NB4 (cell line): ENCODE results near the gene ARHGAP18.

Experiments used
- DNase-seq: peaks from one replicate; pipeline ENCODE4 v3.0.0; 2010; ENCODE audit warnings: low read depth
- H3K4me3 ChIP-seq: one replicate; pipeline ENCODE4 v1.5.1; 2011; ENCODE audit warnings: mild to moderate bottlenecking, low read depth, low read length, moderate library complexity
- CTCF ChIP-seq: IDR thresholded peaks from one replicate; pipeline ENCODE4 v1.5.1; 2012; ENCODE audit warnings: low read depth, low read length
- MYC ChIP-seq: IDR thresholded peaks from 2 replicates; pipeline ENCODE4 v1.6.1; 2011; ENCODE audit warnings: low read depth, low read length
- POLR2A ChIP-seq: IDR thresholded peaks from 2 replicates; pipeline ENCODE4 v1.6.1; 2011; ENCODE audit warnings: mild to moderate bottlenecking; ENCODE audit not compliant: insufficient read length; ENCODE audit errors: extremely low read depth
- TF ChIP-seq, protein P1 (sequence below): IDR thresholded peaks from 2 replicates; pipeline ENCODE4 v1.6.1; 2011; ENCODE audit warnings: low read depth, low read length

ARHGAP18 gene

DNA sequence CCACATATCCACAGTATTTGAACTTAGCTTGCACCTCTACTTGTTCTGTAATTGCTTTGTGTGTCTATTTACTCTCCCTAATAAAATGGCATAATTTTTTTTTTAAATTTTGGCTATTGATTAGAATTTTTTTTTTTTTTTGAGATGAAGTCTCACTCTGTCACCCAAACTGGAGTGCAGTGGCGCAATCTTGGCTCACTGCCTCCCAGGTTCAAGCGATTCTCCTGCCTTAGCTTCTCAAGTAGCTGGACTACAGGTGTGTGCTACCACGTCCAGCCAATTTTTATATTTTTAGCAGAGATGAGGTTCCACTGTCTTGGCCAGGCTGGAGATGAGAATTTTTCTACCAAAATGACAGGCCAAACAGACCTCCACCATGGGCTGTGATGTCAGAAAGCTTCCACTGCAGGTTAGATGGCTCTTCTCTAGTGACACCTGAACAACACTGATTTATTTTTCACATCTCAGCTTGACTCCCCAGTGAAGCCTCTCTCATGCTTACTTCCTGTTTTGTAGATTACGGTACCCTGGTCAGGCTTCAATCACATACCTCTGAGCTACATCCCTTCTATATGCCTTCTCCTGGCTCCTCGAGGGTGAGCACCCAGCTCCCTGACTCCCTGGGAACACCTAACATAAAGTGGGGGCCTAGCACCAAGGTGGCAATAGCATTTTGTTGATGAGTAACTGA, 112.8 kb downstream of the ARHGAP18 start:
- TF ChIP-seq CTCF (no peak), MYC (no peak), POLR2A (no peak)
- TF ChIP-seq, protein P1, sequence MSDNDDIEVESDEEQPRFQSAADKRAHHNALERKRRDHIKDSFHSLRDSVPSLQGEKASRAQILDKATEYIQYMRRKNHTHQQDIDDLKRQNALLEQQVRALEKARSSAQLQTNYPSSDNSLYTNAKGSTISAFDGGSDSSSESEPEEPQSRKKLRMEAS: no peak
- H3K4me3 ChIP-seq: no peak overlapping the region
- DNase-seq: no peak

GRCh38 chr6:129596522-129596921, 113.5 kb downstream of the ARHGAP18 start:
- H3K4me3 ChIP-seq: no peak overlapping the region
- DNase-seq: no peak
- TF ChIP-seq POLR2A: no peak
- TF ChIP-seq MYC: no peak
- no peak for TF ChIP-seq CTCF
- TF ChIP-seq, protein P1: no peak

GRCh38 chr6:129593233-129593564, 116.8 kb downstream of the ARHGAP18 start:
- DNase-seq: peak; percentile 27
- no peak for TF ChIP-seq CTCF
- no peak for TF ChIP-seq MYC
- TF ChIP-seq, protein P1: no peak
- TF ChIP-seq POLR2A: no peak
- no peak overlapping the region for H3K4me3 ChIP-seq

- no peak overlapping the region for H3K4me3 ChIP-seq
- no peak for DNase-seq
- TF ChIP-seq MYC: no peak
- TF ChIP-seq, protein P1: no peak
- no peak for TF ChIP-seq CTCF
- TF ChIP-seq POLR2A: no peak
These were observed 117.3 kb downstream of the ARHGAP18 start for GRCh38 chr6:129592516-129593232.

- no peak overlapping the region for H3K4me3 ChIP-seq
- no peak for DNase-seq
- TF ChIP-seq, protein P1: no peak
- TF ChIP-seq MYC (no peak), POLR2A (no peak), CTCF (no peak)
These were observed 119.5 kb downstream of the ARHGAP18 start for GRCh38 chr6:129590408-129591022.
